Measurements from ENCODE around the gene FOXO6.

The FOXO6 gene

DNA sequence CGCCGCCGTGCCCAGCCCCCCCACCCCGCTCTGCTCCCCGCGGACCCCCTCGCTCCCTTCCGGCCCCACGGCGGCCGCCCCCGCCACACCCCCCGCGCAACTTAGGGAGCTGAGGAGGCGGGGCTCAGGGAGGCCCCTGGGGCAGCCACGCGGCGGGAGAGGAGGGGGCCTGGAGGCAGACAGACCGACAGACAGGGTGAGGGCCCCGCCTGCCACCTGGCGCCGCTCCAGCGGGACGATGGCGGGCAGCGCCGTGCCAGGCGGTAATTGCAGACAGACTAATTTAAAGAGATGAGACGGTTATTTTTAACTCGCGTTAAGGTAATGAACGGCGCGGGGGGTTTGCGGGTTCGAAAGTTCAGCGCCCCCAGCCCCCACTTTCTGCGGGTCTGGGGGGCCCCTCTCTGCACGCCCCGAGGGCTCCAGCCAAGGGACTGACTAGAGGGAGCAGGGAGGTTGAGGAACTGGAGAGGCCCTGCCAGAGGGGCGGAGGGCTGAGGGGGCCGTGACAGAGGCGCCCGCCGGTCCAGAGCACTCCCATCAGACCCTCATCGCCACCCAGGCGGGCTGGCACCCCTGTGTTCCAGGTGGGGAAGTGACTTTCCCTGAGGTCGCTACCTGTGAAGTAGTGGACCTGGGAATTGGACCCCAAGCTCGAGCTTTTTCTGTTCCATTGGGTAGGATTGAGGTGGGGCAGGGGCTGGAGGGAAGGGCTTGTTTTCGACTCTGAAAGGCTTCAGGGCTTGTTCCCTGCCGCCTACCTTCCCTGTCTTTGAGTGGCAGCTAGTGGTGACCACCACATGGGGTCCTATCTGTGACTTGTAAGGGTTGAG, 5.4 kb downstream of the FOXO6 start:
- TF ChIP-seq, protein P1, sequence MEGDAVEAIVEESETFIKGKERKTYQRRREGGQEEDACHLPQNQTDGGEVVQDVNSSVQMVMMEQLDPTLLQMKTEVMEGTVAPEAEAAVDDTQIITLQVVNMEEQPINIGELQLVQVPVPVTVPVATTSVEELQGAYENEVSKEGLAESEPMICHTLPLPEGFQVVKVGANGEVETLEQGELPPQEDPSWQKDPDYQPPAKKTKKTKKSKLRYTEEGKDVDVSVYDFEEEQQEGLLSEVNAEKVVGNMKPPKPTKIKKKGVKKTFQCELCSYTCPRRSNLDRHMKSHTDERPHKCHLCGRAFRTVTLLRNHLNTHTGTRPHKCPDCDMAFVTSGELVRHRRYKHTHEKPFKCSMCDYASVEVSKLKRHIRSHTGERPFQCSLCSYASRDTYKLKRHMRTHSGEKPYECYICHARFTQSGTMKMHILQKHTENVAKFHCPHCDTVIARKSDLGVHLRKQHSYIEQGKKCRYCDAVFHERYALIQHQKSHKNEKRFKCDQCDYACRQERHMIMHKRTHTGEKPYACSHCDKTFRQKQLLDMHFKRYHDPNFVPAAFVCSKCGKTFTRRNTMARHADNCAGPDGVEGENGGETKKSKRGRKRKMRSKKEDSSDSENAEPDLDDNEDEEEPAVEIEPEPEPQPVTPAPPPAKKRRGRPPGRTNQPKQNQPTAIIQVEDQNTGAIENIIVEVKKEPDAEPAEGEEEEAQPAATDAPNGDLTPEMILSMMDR (IDR thresholded peaks at IDR 0.05; ENCODE audit: low read depth, low read length, missing control alignments), result no peak
- DNase-seq (ENCODE audit: extremely low read depth, low read depth), result no peak
- peak overlapping the region; percentile 36 for H3K4me3 ChIP-seq (replicated peaks; ENCODE audit: low read depth, low read length)

- no peak for DNase-seq (ENCODE audit: extremely low read depth, low read depth)
- H3K4me3 ChIP-seq (replicated peaks; ENCODE audit: low read depth, low read length), result no peak overlapping the region
- TF ChIP-seq, protein P1 (IDR thresholded peaks at IDR 0.05; ENCODE audit: low read depth, low read length, missing control alignments), result no peak
Measured at GRCh38 chr1:41367288-41367642, 6.0 kb downstream of the FOXO6 start.

DNA sequence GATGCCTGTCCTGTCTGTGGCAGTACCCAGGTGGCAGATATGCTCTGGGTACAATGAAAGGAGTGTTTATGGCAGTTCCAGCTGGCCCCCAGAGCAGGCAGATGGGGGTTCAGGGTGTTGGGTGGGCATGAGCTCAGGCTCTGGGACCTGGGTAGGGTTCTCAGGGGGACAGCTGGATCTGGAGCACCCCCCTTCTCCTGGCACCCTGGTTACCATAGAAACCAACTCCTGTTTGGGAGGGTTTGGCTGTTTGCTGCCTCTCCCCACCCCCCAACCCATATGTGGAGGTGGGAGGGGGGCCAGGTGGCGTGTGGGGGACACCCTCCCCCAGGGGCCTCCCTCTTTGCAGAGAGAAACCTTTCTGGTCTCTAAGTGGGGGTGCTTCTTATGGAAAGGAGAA, 7.1 kb downstream of the FOXO6 start:
- H3K4me3 ChIP-seq (replicated peaks; ENCODE audit: low read depth, low read length), result no peak overlapping the region
- no peak for DNase-seq (ENCODE audit: extremely low read depth, low read depth)
- TF ChIP-seq, protein P1 (IDR thresholded peaks at IDR 0.05; ENCODE audit: low read depth, low read length, missing control alignments), result no peak

GRCh38 chr1:41368801-41369200, 7.6 kb downstream of the FOXO6 start:
- no peak overlapping the region for H3K4me3 ChIP-seq (replicated peaks; ENCODE audit: low read depth, low read length)
- TF ChIP-seq, protein P1 (IDR thresholded peaks at IDR 0.05; ENCODE audit: low read depth, low read length, missing control alignments), result no peak
- no peak for DNase-seq (ENCODE audit: extremely low read depth, low read depth)

GRCh38 chr1:41369531-41369930, 8.3 kb downstream of the FOXO6 start:
- TF ChIP-seq, protein P1 (IDR thresholded peaks at IDR 0.05; ENCODE audit: low read depth, low read length, missing control alignments), result no peak
- no peak for DNase-seq (ENCODE audit: extremely low read depth, low read depth)
- no peak overlapping the region for H3K4me3 ChIP-seq (replicated peaks; ENCODE audit: low read depth, low read length)

DNA sequence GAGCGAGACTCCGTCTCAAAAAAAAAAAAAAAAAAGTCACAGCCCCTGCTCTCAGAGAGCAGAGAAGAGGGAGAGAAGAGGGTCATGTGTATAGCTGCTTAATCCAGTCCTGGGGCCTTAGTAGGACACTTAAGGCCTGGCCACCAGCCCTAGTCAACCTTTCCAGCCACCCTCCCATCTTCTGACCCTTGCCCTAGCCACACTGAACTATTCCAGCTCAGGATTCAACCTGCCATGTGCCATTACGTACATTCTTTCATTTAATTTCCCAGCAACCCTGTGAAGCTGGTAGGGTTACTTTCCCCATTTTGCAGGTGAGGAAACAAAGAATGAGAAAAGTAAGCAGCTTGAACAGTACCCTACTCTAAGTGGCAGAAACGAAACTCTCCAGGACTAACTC, 9.0 kb downstream of the FOXO6 start:
- TF ChIP-seq, protein P1 (IDR thresholded peaks at IDR 0.05; ENCODE audit: low read depth, low read length, missing control alignments), result no peak
- no peak for DNase-seq (ENCODE audit: extremely low read depth, low read depth)
- H3K4me3 ChIP-seq (replicated peaks; ENCODE audit: low read depth, low read length), result no peak overlapping the region
